Measurements from ENCODE around the gene PEPD. TPM values are rescaled to one million over a fixed set of nuclear protein-coding genes. Genes with fewer than 3 reads are reported as not detected.

PEPD gene
- total RNA-seq, 1 donor, result 87.9 TPM

DNA sequence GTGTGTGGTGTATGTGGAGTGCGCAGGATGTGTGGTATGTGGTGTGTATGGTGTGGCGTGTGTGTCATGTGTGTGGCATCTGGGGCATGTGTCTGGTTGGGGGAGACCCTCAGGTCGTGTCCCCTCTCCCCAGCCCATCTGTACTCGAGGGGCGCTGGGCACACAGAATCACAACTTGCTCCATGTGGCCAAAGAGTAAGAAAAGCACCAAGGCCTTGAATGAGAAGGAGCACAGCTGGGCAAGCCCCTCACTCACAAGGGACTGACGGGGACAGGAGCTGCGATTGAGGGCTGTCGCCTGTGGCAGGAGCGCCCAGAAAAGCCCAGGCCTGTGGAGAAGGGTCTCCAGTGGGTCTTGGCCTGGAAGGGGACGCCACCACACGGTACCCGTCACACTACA is 62.8 kb downstream of the PEPD start:
- Histone ChIP-seq H3K27me3 (ENCODE audit: insufficient read depth, low read length) (no peaks in the 10 kb centered on the region), H2AFZ (ENCODE audit: low read length) (no peak overlapping the region), H3K4me2 (ENCODE audit: insufficient read depth, low read length) (no peak overlapping the region), H3K27ac (ENCODE audit: low read depth, low read length) (no peak overlapping the region), H3K9me3 (ENCODE audit: low read depth, low read length) (no peaks in the 10 kb centered on the region), H4K20me1 (ENCODE audit: insufficient read depth, low read length) (no peaks in the 10 kb centered on the region), H3K79me2 (ENCODE audit: insufficient read depth, low read length) (no peaks in the 10 kb centered on the region), H3K4me3 (ENCODE audit: insufficient read depth, low read length) (no peak overlapping the region), H3K36me3 (ENCODE audit: insufficient read depth, low read length) (peaks cover 7% of the 10 kb centered on the region), H3K4me1 (ENCODE audit: insufficient read depth, low read length) (no peaks in the 10 kb centered on the region)
- TF ChIP-seq, protein P1, sequence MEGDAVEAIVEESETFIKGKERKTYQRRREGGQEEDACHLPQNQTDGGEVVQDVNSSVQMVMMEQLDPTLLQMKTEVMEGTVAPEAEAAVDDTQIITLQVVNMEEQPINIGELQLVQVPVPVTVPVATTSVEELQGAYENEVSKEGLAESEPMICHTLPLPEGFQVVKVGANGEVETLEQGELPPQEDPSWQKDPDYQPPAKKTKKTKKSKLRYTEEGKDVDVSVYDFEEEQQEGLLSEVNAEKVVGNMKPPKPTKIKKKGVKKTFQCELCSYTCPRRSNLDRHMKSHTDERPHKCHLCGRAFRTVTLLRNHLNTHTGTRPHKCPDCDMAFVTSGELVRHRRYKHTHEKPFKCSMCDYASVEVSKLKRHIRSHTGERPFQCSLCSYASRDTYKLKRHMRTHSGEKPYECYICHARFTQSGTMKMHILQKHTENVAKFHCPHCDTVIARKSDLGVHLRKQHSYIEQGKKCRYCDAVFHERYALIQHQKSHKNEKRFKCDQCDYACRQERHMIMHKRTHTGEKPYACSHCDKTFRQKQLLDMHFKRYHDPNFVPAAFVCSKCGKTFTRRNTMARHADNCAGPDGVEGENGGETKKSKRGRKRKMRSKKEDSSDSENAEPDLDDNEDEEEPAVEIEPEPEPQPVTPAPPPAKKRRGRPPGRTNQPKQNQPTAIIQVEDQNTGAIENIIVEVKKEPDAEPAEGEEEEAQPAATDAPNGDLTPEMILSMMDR (IDR thresholded peaks at IDR 0.05; ENCODE audit: extremely low read depth, low read depth, low read length), result no peak
- DNase-seq (ENCODE audit: insufficient read length, low spot score, missing footprints), result no peak

DNA sequence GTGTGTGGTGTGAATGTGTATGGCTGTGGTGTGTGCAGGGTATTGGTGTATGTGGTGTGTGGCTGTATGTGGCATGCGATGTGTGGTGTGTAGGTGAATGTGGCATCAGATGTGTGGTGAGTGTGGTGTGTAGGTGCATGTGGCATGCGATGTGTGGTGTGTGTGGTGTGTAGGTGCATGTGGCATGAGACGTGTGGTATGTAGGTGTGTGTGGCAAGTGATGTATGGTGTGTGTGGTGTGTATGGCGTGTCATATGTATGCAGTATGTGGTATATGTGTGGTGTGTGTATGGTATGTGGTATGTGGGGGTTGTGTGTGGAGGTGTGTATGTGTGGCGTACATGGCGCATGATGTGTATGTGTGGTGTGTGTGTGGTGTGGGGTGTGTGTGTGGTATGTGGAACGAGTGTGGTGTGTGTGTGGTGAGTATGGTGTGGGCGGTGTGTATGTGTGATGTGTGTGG is 63.4 kb downstream of the PEPD start:
- Histone ChIP-seq H3K4me1 (ENCODE audit: insufficient read depth, low read length) (no peaks in the 10 kb centered on the region), H3K27ac (ENCODE audit: low read depth, low read length) (no peak overlapping the region), H2AFZ (ENCODE audit: low read length) (no peak overlapping the region), H4K20me1 (ENCODE audit: insufficient read depth, low read length) (no peaks in the 10 kb centered on the region), H3K4me3 (ENCODE audit: insufficient read depth, low read length) (no peak overlapping the region), H3K4me2 (ENCODE audit: insufficient read depth, low read length) (no peak overlapping the region), H3K79me2 (ENCODE audit: insufficient read depth, low read length) (no peaks in the 10 kb centered on the region), H3K36me3 (ENCODE audit: insufficient read depth, low read length) (peaks cover 4% of the 10 kb centered on the region), H3K27me3 (ENCODE audit: insufficient read depth, low read length) (no peaks in the 10 kb centered on the region), H3K9me3 (ENCODE audit: low read depth, low read length) (no peaks in the 10 kb centered on the region)
- DNase-seq (ENCODE audit: insufficient read length, low spot score, missing footprints), result peak; percentile 39
- TF ChIP-seq, protein P1 (IDR thresholded peaks at IDR 0.05; ENCODE audit: extremely low read depth, low read depth, low read length), result no peak

DNA sequence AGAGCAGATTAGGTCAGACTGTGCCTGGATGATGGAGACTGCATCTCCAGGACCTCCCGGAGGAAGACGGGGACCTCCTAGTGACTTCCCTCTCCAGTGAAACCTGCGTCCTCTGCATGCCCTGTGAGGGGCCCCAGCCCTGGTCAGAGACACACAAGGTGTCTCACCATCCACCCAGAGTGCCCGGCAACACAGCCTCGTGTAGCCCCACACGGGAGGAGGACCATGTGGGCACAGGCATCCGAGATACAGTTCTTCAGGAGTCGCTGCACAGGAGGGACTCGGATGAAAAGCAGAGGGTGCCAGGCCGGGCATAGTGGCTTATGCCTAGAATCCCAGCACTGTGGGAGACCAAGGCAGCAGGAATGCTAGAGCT is 64.8 kb downstream of the PEPD start:
- Histone ChIP-seq H3K27ac (ENCODE audit: low read depth, low read length) (no peak overlapping the region), H3K27me3 (ENCODE audit: insufficient read depth, low read length) (no peaks in the 10 kb centered on the region), H2AFZ (ENCODE audit: low read length) (no peak overlapping the region), H3K79me2 (ENCODE audit: insufficient read depth, low read length) (no peaks in the 10 kb centered on the region), H3K4me1 (ENCODE audit: insufficient read depth, low read length) (no peaks in the 10 kb centered on the region), H4K20me1 (ENCODE audit: insufficient read depth, low read length) (no peaks in the 10 kb centered on the region), H3K36me3 (ENCODE audit: insufficient read depth, low read length) (peaks cover 3% of the 10 kb centered on the region), H3K4me2 (ENCODE audit: insufficient read depth, low read length) (no peak overlapping the region), H3K4me3 (ENCODE audit: insufficient read depth, low read length) (no peak overlapping the region), H3K9me3 (ENCODE audit: low read depth, low read length) (no peaks in the 10 kb centered on the region)
- peak; percentile 5 for DNase-seq (ENCODE audit: insufficient read length, low spot score, missing footprints)
- TF ChIP-seq, protein P1 (IDR thresholded peaks at IDR 0.05; ENCODE audit: extremely low read depth, low read depth, low read length), result no peak

DNA sequence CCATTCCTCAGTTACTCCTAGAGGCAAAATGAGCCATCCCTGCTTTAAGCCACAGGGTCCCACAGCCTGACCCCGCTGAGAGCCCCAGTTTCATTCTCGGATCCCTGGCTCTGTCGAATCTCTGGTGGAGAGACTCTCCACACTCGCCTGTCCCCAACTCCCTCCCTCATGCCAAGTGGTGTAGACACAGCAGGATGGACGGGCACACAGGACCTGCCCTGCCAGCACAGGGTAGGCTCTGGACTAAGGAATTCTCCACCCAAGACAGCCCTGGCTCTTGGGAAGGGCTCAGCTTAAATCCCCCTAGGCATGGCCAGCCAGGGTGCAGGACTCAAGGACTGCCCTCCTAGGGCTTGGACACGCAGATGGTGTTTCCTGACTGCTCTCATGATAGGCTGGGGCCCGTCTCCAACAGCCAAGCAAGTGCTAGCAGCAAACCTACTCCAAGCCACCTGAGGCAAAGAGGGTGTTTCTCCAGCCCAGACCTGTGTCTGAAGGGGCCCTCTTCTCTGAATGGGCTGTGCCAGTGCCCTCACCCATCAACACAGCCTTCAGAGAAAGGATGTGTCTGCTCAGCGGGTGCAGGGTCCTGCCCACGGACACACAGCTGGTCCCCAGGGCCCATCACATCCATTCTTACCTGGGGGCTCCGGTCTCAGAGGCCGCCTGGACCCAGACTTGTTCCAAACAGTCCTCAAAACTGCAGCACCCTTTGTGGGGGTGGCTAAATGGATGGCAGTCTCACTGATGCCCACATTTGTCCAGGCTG is 65.3 kb downstream of the PEPD start:
- H4K20me1 ChIP-seq (ENCODE audit: insufficient read depth, low read length), result no peaks in the 10 kb centered on the region
- no peak overlapping the region for H3K27ac ChIP-seq (ENCODE audit: low read depth, low read length)
- no peaks in the 10 kb centered on the region for H3K4me1 ChIP-seq (ENCODE audit: insufficient read depth, low read length)
- DNase-seq (ENCODE audit: insufficient read length, low spot score, missing footprints), result peak; percentile 36
- H3K27me3 ChIP-seq (ENCODE audit: insufficient read depth, low read length), result no peaks in the 10 kb centered on the region
- TF ChIP-seq, protein P1 (IDR thresholded peaks at IDR 0.05; ENCODE audit: extremely low read depth, low read depth, low read length), result no peak
- no peak overlapping the region for H2AFZ ChIP-seq (ENCODE audit: low read length)
- no peak overlapping the region for H3K4me3 ChIP-seq (ENCODE audit: insufficient read depth, low read length)
- no peaks in the 10 kb centered on the region for H3K9me3 ChIP-seq (ENCODE audit: low read depth, low read length)
- H3K79me2 ChIP-seq (ENCODE audit: insufficient read depth, low read length), result no peaks in the 10 kb centered on the region
- no peak overlapping the region for H3K4me2 ChIP-seq (ENCODE audit: insufficient read depth, low read length)
- peaks cover 3% of the 10 kb centered on the region for H3K36me3 ChIP-seq (ENCODE audit: insufficient read depth, low read length)

All from osteoblast (primary cell).